HL-60 (cell line): ENCODE results near the gene FUT4.

Source experiments
- CTCF ChIP-seq: IDR thresholded peaks from one replicate; pipeline ENCODE4 v1.5.1; 2011; ENCODE audit warnings: low read length, control low read depth, inconsistent platforms; ENCODE audit not compliant: insufficient read depth
- POLR2AphosphoS5 ChIP-seq: IDR thresholded peaks from 2 replicates; pipeline ENCODE4 v1.6.1; 2012; ENCODE audit warnings: low read depth
- SPI1 ChIP-seq: IDR thresholded peaks from 2 replicates; pipeline ENCODE4 v1.6.1; 2012; ENCODE audit warnings: low read depth, mild to moderate bottlenecking, borderline replicate concordance

- TF ChIP-seq SPI1 (no peak), CTCF (no peak), POLR2AphosphoS5 (no peak)
These were observed 16.9 kb upstream of the FUT4 start for GRCh38 chr11:94526645-94527438.
